SK-N-SH (cell line): Measurements from ENCODE around the gene SMYD3. TPM values are rescaled to one million over a fixed set of nuclear protein-coding genes. Genes with fewer than 3 reads are reported as not detected.

Source experiments
- CTCF ChIA-PET: fragments of 300-600, 350-600 bp; formaldehyde crosslinking; extraction: SDS; loops from one replicate; lab custom pipeline; 2021; lab: Yijun Ruan, JAX
- POLR2A ChIA-PET: fragments of 350-600 bp; sonication (Branson Sonifier 250); formaldehyde crosslinking; extraction: SDS; loops from one replicate; lab custom pipeline; 2020; ENCODE audit warnings: antibody characterized with exemption, inconsistent platforms; lab: Yijun Ruan, JAX
- DNase-seq: peaks from one replicate; pipeline ENCODE4 v3.0.0; 2012
- H2AFZ ChIP-seq: fragments of 200-600 bp; sonication (generic); 2 replicates; pipeline ENCODE4 v1.8.1; 2016; ENCODE audit warnings: antibody characterized with exemption, mild to moderate bottlenecking, low read depth
- H3F3A ChIP-seq: fragments of 200-600 bp; sonication (generic); replicated peaks from 2 replicates; pipeline ENCODE3; 2016; ENCODE audit warnings: antibody characterized with exemption, mild to moderate bottlenecking; ENCODE audit not compliant: insufficient read depth
- H3K27ac ChIP-seq, 2 experiments: fragments of 200-500 bp in 1 of 2; fragments of 200-600 bp in 1 of 2; sonication (Bioruptor generic) in 1 of 2; sonication (generic), shearing (Covaris generic) in 1 of 2; 2 replicates each; pipeline versions ENCODE4 v1.5.1 to v1.6.1; 2014 to 2016; ENCODE audit warnings: low read depth in 2 of 2, inconsistent platforms in 1 of 2, low read length in 1 of 2, mild to moderate bottlenecking in 1 of 2, mixed read lengths in 1 of 2
- H3K27me3 ChIP-seq: fragments of 200-600 bp; sonication (generic), shearing (Covaris generic); 2 replicates; pipeline ENCODE4 v1.6.1; 2016; ENCODE audit warnings: mixed run types; ENCODE audit not compliant: insufficient read depth
- H3K36me3 ChIP-seq, 2 experiments: fragments of 200-500 bp in 1 of 2; fragments of 200-600 bp in 1 of 2; sonication (Bioruptor generic) in 1 of 2; sonication (generic) in 1 of 2; replicated peaks in 1 of 2; 2 replicates each; pipeline versions ENCODE3 to v1.5.1; 2014 to 2016; ENCODE audit warnings: low read length in 1 of 2, mild to moderate bottlenecking in 1 of 2; ENCODE audit not compliant: insufficient read depth in 2 of 2, control insufficient read depth in 1 of 2
- H3K4me1 ChIP-seq, 2 experiments: fragments of 200-500 bp in 1 of 2; fragments of 200-600 bp in 1 of 2; sonication (Bioruptor generic) in 1 of 2; sonication (generic), shearing (Covaris generic) in 1 of 2; 2 replicates each; pipeline versions ENCODE4 v1.5.1 to v1.6.1; 2014 to 2016; ENCODE audit warnings: low read depth in 1 of 2, low read length in 1 of 2, mixed run types in 1 of 2; ENCODE audit not compliant: insufficient read depth in 2 of 2, control insufficient read depth in 1 of 2
- H3K4me2 ChIP-seq: fragments of 200-600 bp; sonication (generic), shearing (Covaris generic); 2 replicates; pipeline ENCODE4 v1.6.1; 2017; ENCODE audit warnings: mixed run types
- H3K4me3 ChIP-seq, 2 experiments: fragments of 200-500 bp in 1 of 2; fragments of 200-600 bp in 1 of 2; sonication (Bioruptor generic) in 1 of 2; sonication (generic), shearing (Covaris generic) in 1 of 2; 2 replicates each; pipeline versions ENCODE4 v1.5.1 to v1.8.1; 2014 to 2016; ENCODE audit warnings: low read depth in 2 of 2, inconsistent platforms in 1 of 2, low read length in 1 of 2, mild to moderate bottlenecking in 1 of 2, mixed read lengths in 1 of 2, moderate library complexity in 1 of 2
- H3K79me2 ChIP-seq: fragments of 200-600 bp; sonication (generic); 2 replicates; pipeline ENCODE4 v1.8.1; 2017; ENCODE audit warnings: mild to moderate bottlenecking; ENCODE audit not compliant: insufficient read depth
- H3K9ac ChIP-seq: fragments of 200-600 bp; sonication (generic); 2 replicates; pipeline ENCODE4 v1.6.1; 2017; ENCODE audit warnings: mixed run types
- H3K9me2 ChIP-seq: fragments of 200-600 bp; sonication (generic); 2 replicates; pipeline ENCODE4 v1.6.1; 2017; ENCODE audit warnings: mixed run types
- H3K9me3 ChIP-seq: fragments of 200-600 bp; sonication (generic); 2 replicates; pipeline ENCODE4 v1.6.1; 2017; ENCODE audit warnings: mixed run types, mild to moderate bottlenecking, moderate library complexity
- H4K20me1 ChIP-seq: fragments of 200-600 bp; sonication (generic); 2 replicates; pipeline ENCODE4 v1.6.1; 2017; ENCODE audit warnings: mild to moderate bottlenecking, mixed run types; ENCODE audit not compliant: insufficient read depth
- EP300 ChIP-seq, 2 experiments: IDR thresholded peaks; 2 replicates each; pipeline versions ENCODE4 v1.4.0 to v1.6.1; 2012; ENCODE audit warnings: borderline replicate concordance in 1 of 2, low read depth in 1 of 2, low read length in 1 of 2
- EZH2phosphoT487 ChIP-seq: fragments of 200-600 bp; sonication (generic); IDR thresholded peaks from 2 replicates; pipeline ENCODE4 v1.6.1; 2017; ENCODE audit warnings: low read depth, mixed run types, mild to moderate bottlenecking, antibody characterized with exemption, moderate library complexity, borderline replicate concordance
- FOSL2 ChIP-seq: IDR thresholded peaks from 2 replicates; pipeline ENCODE4 v1.4.0; 2012; ENCODE audit warnings: low read depth, mild to moderate bottlenecking, moderate library complexity, borderline replicate concordance
- FOXJ3 ChIP-seq: sonication (generic); formaldehyde crosslinking; IDR thresholded peaks from 2 replicates; pipeline ENCODE4 v1.5.1; 2020; ENCODE audit warnings: mild to moderate bottlenecking, missing genetic modification reagents
- IRF3 ChIP-seq: fragments of 150-350 bp; IDR thresholded peaks from 2 replicates; pipeline ENCODE4 v1.6.1; 2016; ENCODE audit warnings: mild to moderate bottlenecking, low read depth, low read length
- MAX ChIP-seq: IDR thresholded peaks from 2 replicates; pipeline ENCODE4 v1.4.0; 2012; ENCODE audit warnings: low read depth
- NFIC ChIP-seq: IDR thresholded peaks from 2 replicates; pipeline ENCODE4 v1.4.0; 2012; ENCODE audit warnings: borderline replicate concordance
- NRF1 ChIP-seq: IDR thresholded peaks from 2 replicates; pipeline ENCODE4 v1.6.1; 2012; ENCODE audit warnings: low read depth, mild to moderate bottlenecking, low read length
- PBX3 ChIP-seq: IDR thresholded peaks from 2 replicates; pipeline ENCODE4; 2012
- RAD21 ChIP-seq: IDR thresholded peaks from 2 replicates; pipeline ENCODE4 v1.6.1; 2012; ENCODE audit warnings: mild to moderate bottlenecking, low read length
- REST ChIP-seq: IDR thresholded peaks from 2 replicates; pipeline ENCODE4 v1.6.1; 2012; ENCODE audit warnings: mild to moderate bottlenecking, low read depth, low read length, moderate library complexity
- RXRA ChIP-seq: IDR thresholded peaks from 2 replicates; pipeline ENCODE4 v1.4.0; 2012; ENCODE audit warnings: low read depth, mild to moderate bottlenecking, borderline replicate concordance
- SMC3 ChIP-seq: IDR thresholded peaks from 2 replicates; pipeline ENCODE4 v1.6.1; 2012; ENCODE audit warnings: low read depth, low read length, improper control_type of control experiment
- TCF12 ChIP-seq: IDR thresholded peaks from 2 replicates; pipeline ENCODE4 v1.4.0; 2012
- USF2 ChIP-seq: fragments of 150-350 bp; IDR thresholded peaks from 2 replicates; pipeline ENCODE4 v1.6.1; 2017; ENCODE audit warnings: antibody characterized with exemption, low read length, low read depth, borderline replicate concordance
- whole genome bisulfite sequencing: methylation state at CpG from one replicate; pipeline ENCODE4 v1.1.6; 2017; ENCODE audit warnings: low lambda C conversion rate; 5-methylcytosine and 5-hydroxymethylcytosine counted together
- polyA plus RNA-seq, 3 experiments: library from polyadenylated mRNA; depleted of rRNA; stranded (reverse); fragments of >200 nt; gene quantifications; 2 replicates each; pipeline ENCODE4 v1.2.3, GENCODE V29; 2012

Gene SMYD3
- polyA plus RNA-seq, 1 of the 3 experiments (the other 2 are of a cell fraction), result 31.4 TPM

GRCh38 chr1:246108278-246108925 is 398.7 kb downstream of the SMYD3 start:
- no peak for DNase-seq
- H3K27ac ChIP-seq, result peak overlapping the region; percentile 64 to 90
- ChIA-PET POLR2A (no interaction called here), CTCF (interaction anchor here (1.0 to 1.2 kb wide), 2 partner anchors 8 kb away, joined by 4 read pairs; no protein-coding TSS in a partner anchor)
- H3K9me2 ChIP-seq, result no peaks in the 10 kb centered on the region
- WGBS, result 79% methylated on average over 6 of the region's 6 CpGs
- H3K36me3 ChIP-seq, result no peaks in the 10 kb centered on the region
- peaks cover 21 to 22% of the 10 kb centered on the region in 2 experiments; a peak in 3 of 4 replicates for H3K4me1 ChIP-seq
- H3F3A ChIP-seq, result peaks cover 14% of the 10 kb centered on the region
- H3K9me3 ChIP-seq, result no peaks in the 10 kb centered on the region
- H3K79me2 ChIP-seq, result no peaks in the 10 kb centered on the region
- H3K4me3 ChIP-seq, result no peak overlapping the region
- H3K9ac ChIP-seq, result no peak overlapping the region
- no peak overlapping the region for H3K4me2 ChIP-seq
- no peaks in the 10 kb centered on the region for H4K20me1 ChIP-seq
- H2AFZ ChIP-seq, result no peak overlapping the region
- no peaks in the 10 kb centered on the region for H3K27me3 ChIP-seq
- TF ChIP-seq EZH2phosphoT487 (no peak), PBX3 (0 out of 2 replicates have a peak, but pooled peaks have one; percentile 6)

- no peaks in the 10 kb centered on the region for H3K36me3 ChIP-seq
- TF ChIP-seq REST (no peak), IRF3 (no peak), SMC3 (no peak), FOSL2 (peak; percentile 34; the same call in 1 of the 2 replicates), MAX (no peak), NRF1 (no peak), RXRA (no peak), RAD21 (peak; percentile 17; the same call in 1 of the 2 replicates), TCF12 (peak; percentile 85), NFIC (peak; percentile 34; the same call in 1 of the 2 replicates), FOXJ3 (no peak), EP300 (IDR thresholded peaks at IDR 0.05; ENCODE audit: borderline replicate concordance in 1 of 2, low read depth in 1 of 2, low read length in 1 of 2) (peak; percentile 62 to 90; a peak in 3 of 4 replicates), USF2 (no peak), PBX3 (peak; percentile 71)
Measured at GRCh38 chr1:246107516-246108277, 399.4 kb downstream of the SMYD3 start.

More at GRCh38 chr1:246107516-246108277, 399.4 kb downstream of the SMYD3 start:
- no peaks in the 10 kb centered on the region for H3K9me2 ChIP-seq
- H3K9ac ChIP-seq, result peak overlapping the region; percentile 6; the same call in 1 of the 2 replicates
- DNase-seq, result peak; percentile 57
- H3K4me2 ChIP-seq, result peak overlapping the region; percentile 29; the same call in 1 of the 2 replicates
- CTCF ChIA-PET, result interaction anchor here (1.0 kb wide), 1 partner anchor 9 kb away, joined by 4 read pairs; no protein-coding TSS in a partner anchor
- H3K9me3 ChIP-seq, result no peaks in the 10 kb centered on the region
- POLR2A ChIA-PET, result no interaction called here
- 57% methylated on average over 4 of the region's 4 CpGs for WGBS
- H4K20me1 ChIP-seq, result no peaks in the 10 kb centered on the region
- H3K79me2 ChIP-seq, result no peaks in the 10 kb centered on the region
- no peak overlapping the region for H2AFZ ChIP-seq
- H3K27ac ChIP-seq, result peak overlapping the region; percentile 69 to 90; a peak in 3 of 4 replicates
- peaks cover 21% of the 10 kb centered on the region in 2 experiments; a peak in 3 of 4 replicates for H3K4me1 ChIP-seq
- peaks cover 14% of the 10 kb centered on the region for H3F3A ChIP-seq
- H3K4me3 ChIP-seq, result no peak overlapping the region
- no peaks in the 10 kb centered on the region for H3K27me3 ChIP-seq
